ENCODE data around the gene MOSPD3. TPM values are rescaled to one million over a fixed set of nuclear protein-coding genes. Genes with fewer than 3 reads are reported as not detected.

MOSPD3 gene
- total and polyA plus RNA-seq, 2 of the 13 experiments (the other 11 are each of a cell fraction or from before 2014, with no cell fraction given), result 7.6 to 8.8 TPM

DNA sequence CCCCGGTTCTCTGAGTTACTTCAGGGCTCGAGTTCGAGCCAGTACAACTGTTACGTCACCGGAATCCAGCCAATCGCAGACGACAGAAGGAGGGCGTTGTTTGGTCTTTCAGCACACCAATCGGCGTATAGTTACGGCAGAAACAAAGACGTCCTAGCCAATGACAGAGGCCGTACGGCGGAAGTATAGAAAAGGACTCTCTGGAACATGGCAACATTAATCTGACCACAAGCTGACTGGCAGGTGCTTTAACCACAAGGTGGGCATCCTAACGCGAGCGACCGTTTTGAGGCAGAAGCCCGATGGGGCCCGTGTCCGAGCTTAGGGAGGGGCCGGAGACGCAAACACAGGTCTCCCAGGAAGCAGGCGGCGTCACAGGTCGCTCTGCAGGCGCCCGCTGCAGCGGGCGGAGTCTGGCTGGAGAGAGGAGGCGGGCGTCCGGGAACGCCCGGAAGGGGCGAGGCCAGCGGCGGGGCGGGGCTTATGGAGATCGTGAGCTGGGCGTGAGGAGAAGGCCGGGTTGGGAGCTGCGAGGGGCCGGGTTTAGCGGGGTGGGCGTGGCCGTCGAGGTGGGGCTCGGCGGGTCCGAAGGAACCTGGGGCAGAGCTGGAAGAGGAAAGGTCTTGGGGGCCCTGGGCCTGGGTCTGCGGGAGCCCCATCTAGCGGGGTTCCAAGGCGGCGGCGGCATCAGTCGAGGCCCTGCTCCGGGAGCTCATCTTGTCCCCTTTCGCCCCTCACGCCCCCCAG lies at the start of gene MOSPD3 (continued):
- TF ChIP-seq, protein P1, sequence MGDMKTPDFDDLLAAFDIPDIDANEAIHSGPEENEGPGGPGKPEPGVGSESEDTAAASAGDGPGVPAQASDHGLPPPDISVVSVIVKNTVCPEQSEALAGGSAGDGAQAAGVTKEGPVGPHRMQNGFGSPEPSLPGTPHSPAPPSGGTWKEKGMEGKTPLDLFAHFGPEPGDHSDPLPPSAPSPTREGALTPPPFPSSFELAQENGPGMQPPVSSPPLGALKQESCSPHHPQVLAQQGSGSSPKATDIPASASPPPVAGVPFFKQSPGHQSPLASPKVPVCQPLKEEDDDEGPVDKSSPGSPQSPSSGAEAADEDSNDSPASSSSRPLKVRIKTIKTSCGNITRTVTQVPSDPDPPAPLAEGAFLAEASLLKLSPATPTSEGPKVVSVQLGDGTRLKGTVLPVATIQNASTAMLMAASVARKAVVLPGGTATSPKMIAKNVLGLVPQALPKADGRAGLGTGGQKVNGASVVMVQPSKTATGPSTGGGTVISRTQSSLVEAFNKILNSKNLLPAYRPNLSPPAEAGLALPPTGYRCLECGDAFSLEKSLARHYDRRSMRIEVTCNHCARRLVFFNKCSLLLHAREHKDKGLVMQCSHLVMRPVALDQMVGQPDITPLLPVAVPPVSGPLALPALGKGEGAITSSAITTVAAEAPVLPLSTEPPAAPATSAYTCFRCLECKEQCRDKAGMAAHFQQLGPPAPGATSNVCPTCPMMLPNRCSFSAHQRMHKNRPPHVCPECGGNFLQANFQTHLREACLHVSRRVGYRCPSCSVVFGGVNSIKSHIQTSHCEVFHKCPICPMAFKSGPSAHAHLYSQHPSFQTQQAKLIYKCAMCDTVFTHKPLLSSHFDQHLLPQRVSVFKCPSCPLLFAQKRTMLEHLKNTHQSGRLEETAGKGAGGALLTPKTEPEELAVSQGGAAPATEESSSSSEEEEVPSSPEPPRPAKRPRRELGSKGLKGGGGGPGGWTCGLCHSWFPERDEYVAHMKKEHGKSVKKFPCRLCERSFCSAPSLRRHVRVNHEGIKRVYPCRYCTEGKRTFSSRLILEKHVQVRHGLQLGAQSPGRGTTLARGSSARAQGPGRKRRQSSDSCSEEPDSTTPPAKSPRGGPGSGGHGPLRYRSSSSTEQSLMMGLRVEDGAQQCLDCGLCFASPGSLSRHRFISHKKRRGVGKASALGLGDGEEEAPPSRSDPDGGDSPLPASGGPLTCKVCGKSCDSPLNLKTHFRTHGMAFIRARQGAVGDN (CRISPR knock-in tag; IDR thresholded peaks at IDR 0.05), result peak; percentile 58
- TF ChIP-seq SATB2 (CRISPR knock-in tag; IDR thresholded peaks at IDR 0.05) (0 out of 2 replicates have a peak, but pooled peaks have one; percentile 4), HCFC1 (IDR thresholded peaks at IDR 0.05; ENCODE audit: low read depth, low read length) (peak; percentile 36; the same call in 1 of the 2 replicates), RFXAP (CRISPR knock-in tag; IDR thresholded peaks at IDR 0.05; ENCODE audit: borderline replicate concordance) (peak; percentile 97), ZSCAN25 (CRISPR knock-in tag; IDR thresholded peaks at IDR 0.05) (peak; percentile 33; the same call in 1 of the 2 replicates), ZSCAN31 (CRISPR knock-in tag; IDR thresholded peaks at IDR 0.05; ENCODE audit: low read depth) (no peak; the same call in 1 of the 2 replicates), PPARG (CRISPR knock-in tag; conservative IDR thresholded peaks at IDR 0.05) (no peak), MAFG (CRISPR knock-in tag; IDR thresholded peaks at IDR 0.05) (no peak), ZFP90 (CRISPR knock-in tag; IDR thresholded peaks at IDR 0.05; ENCODE audit: borderline replicate concordance) (no peak), ELF4 (CRISPR knock-in tag; IDR thresholded peaks at IDR 0.05; ENCODE audit: borderline replicate concordance) (peak; percentile 70; the same call in 1 of the 2 replicates), TRIM24 (CRISPR knock-in tag; IDR thresholded peaks at IDR 0.05) (no peak), SRF (IDR thresholded peaks at IDR 0.05; ENCODE audit: low read depth, low read length) (peak; percentile 60; the same call in 1 of the 2 replicates), NCOA2 (CRISPR knock-in tag; IDR thresholded peaks at IDR 0.05) (no peak), DNMT1 (CRISPR knock-in tag; IDR thresholded peaks at IDR 0.05) (no peak), CBX5 (CRISPR knock-in tag; IDR thresholded peaks at IDR 0.05; ENCODE audit: borderline replicate concordance) (no peak)
- TF ChIP-seq, protein P2, sequence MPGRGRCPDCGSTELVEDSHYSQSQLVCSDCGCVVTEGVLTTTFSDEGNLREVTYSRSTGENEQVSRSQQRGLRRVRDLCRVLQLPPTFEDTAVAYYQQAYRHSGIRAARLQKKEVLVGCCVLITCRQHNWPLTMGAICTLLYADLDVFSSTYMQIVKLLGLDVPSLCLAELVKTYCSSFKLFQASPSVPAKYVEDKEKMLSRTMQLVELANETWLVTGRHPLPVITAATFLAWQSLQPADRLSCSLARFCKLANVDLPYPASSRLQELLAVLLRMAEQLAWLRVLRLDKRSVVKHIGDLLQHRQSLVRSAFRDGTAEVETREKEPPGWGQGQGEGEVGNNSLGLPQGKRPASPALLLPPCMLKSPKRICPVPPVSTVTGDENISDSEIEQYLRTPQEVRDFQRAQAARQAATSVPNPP (CRISPR knock-in tag; IDR thresholded peaks at IDR 0.05), result no peak
- TF ChIP-seq, protein P3, sequence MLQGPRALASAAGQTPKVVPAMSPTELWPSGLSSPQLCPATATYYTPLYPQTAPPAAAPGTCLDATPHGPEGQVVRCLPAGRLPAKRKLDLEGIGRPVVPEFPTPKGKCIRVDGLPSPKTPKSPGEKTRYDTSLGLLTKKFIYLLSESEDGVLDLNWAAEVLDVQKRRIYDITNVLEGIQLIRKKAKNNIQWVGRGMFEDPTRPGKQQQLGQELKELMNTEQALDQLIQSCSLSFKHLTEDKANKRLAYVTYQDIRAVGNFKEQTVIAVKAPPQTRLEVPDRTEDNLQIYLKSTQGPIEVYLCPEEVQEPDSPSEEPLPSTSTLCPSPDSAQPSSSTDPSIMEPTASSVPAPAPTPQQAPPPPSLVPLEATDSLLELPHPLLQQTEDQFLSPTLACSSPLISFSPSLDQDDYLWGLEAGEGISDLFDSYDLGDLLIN (CRISPR knock-in tag; IDR thresholded peaks at IDR 0.05; ENCODE audit: borderline replicate concordance), result no peak
- TF ChIP-seq, protein P4, sequence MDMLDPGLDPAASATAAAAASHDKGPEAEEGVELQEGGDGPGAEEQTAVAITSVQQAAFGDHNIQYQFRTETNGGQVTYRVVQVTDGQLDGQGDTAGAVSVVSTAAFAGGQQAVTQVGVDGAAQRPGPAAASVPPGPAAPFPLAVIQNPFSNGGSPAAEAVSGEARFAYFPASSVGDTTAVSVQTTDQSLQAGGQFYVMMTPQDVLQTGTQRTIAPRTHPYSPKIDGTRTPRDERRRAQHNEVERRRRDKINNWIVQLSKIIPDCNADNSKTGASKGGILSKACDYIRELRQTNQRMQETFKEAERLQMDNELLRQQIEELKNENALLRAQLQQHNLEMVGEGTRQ (IDR thresholded peaks at IDR 0.05; ENCODE audit: low read depth, low read length), result no peak
- TF ChIP-seq, protein P4 (CRISPR knock-in tag; IDR thresholded peaks at IDR 0.05; ENCODE audit: borderline replicate concordance), result no peak; the same call in 1 of the 2 replicates
- TF ChIP-seq, protein P5, sequence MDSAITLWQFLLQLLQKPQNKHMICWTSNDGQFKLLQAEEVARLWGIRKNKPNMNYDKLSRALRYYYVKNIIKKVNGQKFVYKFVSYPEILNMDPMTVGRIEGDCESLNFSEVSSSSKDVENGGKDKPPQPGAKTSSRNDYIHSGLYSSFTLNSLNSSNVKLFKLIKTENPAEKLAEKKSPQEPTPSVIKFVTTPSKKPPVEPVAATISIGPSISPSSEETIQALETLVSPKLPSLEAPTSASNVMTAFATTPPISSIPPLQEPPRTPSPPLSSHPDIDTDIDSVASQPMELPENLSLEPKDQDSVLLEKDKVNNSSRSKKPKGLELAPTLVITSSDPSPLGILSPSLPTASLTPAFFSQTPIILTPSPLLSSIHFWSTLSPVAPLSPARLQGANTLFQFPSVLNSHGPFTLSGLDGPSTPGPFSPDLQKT (CRISPR knock-in tag; IDR thresholded peaks at IDR 0.05; ENCODE audit: borderline replicate concordance), result no peak
